Upper lobe of right lung (tissue), 1 donor: Measurements from ENCODE around the gene OSBPL9. TPM values are rescaled to one million over a fixed set of nuclear protein-coding genes. Genes with fewer than 3 reads are reported as not detected.
A peak's percentile ranks its signal among the peaks of the same experiment; 100 is the strongest.

ENCODE experiments used
- ATAC-seq: fragments of 200-7000 bp; cut with Tn5 transposase; one replicate; pipeline ENCODE4 v1.9.1; 2020; ENCODE audit warnings: mild to moderate bottlenecking, moderate library complexity
- DNase-seq: peaks from one replicate; pipeline ENCODE4 v3.0.0-alpha.2; 2020
- H3K27ac ChIP-seq: fragments of 200-600 bp; one replicate; pipeline ENCODE4 v1.8.0; 2022
- H3K27me3 ChIP-seq: fragments of 200-600 bp; one replicate; pipeline ENCODE4 v1.8.0; 2022; ENCODE audit warnings: mild to moderate bottlenecking
- H3K36me3 ChIP-seq: fragments of 200-600 bp; one replicate; pipeline ENCODE4 v1.8.0; 2022
- H3K4me1 ChIP-seq: fragments of 200-600 bp; one replicate; pipeline ENCODE4 v1.8.0; 2022
- H3K4me3 ChIP-seq: fragments of 200-600 bp; one replicate; pipeline ENCODE4 v1.8.0; 2022; ENCODE audit warnings: mild to moderate bottlenecking
- H3K9me3 ChIP-seq: fragments of 200-600 bp; one replicate; pipeline ENCODE4 v1.8.0; 2022
- CTCF ChIP-seq: fragments of 200-600 bp; IDR thresholded peaks from one replicate; pipeline ENCODE4 v1.8.0; 2022; ENCODE audit warnings: antibody characterized with exemption
- intact Hi-C: fragments of 100-400 bp; cut with DNase I; formaldehyde crosslinking; loops from one replicate; pipeline ENCODE4 v1.11.0; 2022
- total RNA-seq: library from RNA; stranded (reverse); fragmentation: NEBNext Ultra II Directional; extraction: Animal tissue kit (Norgen Biotek cat#: 25700); gene quantifications from one replicate; pipeline ENCODE4 v1.2.1, GENCODE V29; 2021
- donor health status: DM: no; HTN: yes; CAD: no; lungs with severe emphysema.

Gene OSBPL9
- total RNA-seq, 1 donor from 2014 or later = 72.7 TPM

DNA sequence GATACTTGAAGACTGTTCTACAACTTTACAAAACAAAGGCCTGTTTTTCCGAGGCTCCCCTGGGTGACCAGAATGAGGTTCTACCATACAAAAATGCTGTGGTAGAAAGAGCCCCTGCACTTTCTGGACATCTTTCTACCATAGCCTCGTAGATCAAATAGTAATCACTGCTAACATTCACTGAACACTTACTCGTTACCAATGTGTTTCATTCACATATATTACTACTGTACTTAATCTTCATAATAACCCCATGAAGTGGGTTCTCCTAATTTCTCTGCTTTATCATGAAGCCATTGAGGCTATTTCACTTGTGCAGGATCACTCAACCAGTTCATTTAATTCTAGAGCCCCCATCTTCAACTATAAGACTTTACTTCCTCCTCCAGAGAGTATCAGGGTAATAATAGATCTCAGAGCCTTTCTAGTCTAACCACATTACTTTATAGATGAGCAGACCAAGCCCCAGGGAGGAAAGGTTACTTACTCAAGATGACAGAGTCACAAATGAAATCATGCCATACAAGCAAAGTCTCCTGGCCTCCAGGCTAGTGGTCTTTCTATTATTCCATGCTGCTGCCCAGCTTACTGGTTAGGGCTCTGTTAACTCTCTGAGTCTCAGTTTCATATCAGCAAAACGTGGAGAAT lies 46.7 kb upstream of the OSBPL9 start:
- H3K9me3 ChIP-seq = no peaks in the 10 kb centered on the region
- H3K4me1 ChIP-seq = peaks cover 21% of the 10 kb centered on the region
- no peak for TF ChIP-seq CTCF
- intact Hi-C loops = no loop called here
- DNase-seq (no peak), ATAC-seq (no peak)
- no peaks in the 10 kb centered on the region for H3K27me3 ChIP-seq
- no peaks in the 10 kb centered on the region for H3K36me3 ChIP-seq
- peak overlapping the region; percentile 5 for H3K27ac ChIP-seq
- no peak overlapping the region for H3K4me3 ChIP-seq

- DNase-seq (no peak), ATAC-seq (no peak)
- peaks cover 21% of the 10 kb centered on the region for H3K4me1 ChIP-seq
- H3K9me3 ChIP-seq = no peaks in the 10 kb centered on the region
- no peaks in the 10 kb centered on the region for H3K36me3 ChIP-seq
- intact Hi-C loops = no loop called here
- no peaks in the 10 kb centered on the region for H3K27me3 ChIP-seq
- TF ChIP-seq CTCF = no peak
- H3K4me3 ChIP-seq = no peak overlapping the region
- no peak overlapping the region for H3K27ac ChIP-seq
These were observed 44.5 kb upstream of the OSBPL9 start for GRCh38 chr1:51572365-51572764.

DNA sequence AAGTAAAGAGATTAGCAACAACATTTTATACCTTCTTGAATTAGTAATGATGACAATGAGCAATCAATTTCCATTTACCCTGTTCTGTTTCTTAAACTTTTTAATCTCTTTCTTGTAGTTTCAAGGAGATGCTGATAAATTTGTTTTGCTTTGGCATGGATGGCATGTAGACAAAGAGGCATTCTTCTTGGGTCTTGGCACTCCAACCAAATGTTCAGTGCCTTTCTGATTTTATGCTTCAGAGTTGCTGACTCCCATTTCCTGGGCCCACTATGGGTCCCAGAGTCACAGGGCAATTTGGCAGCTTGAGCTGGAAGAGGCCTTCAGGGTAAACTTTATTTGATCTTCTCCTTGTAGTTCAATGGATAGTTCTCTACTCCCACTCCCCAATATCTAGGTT lies 42.1 kb upstream of the OSBPL9 start:
- Histone ChIP-seq H3K27me3 (no peaks in the 10 kb centered on the region), H3K4me1 (peaks cover 7% of the 10 kb centered on the region), H3K36me3 (no peaks in the 10 kb centered on the region), H3K9me3 (no peaks in the 10 kb centered on the region), H3K27ac (no peak overlapping the region), H3K4me3 (no peak overlapping the region)
- DNase-seq (no peak), ATAC-seq (no peak)
- intact Hi-C loops = no loop called here
- no peak for TF ChIP-seq CTCF

DNA sequence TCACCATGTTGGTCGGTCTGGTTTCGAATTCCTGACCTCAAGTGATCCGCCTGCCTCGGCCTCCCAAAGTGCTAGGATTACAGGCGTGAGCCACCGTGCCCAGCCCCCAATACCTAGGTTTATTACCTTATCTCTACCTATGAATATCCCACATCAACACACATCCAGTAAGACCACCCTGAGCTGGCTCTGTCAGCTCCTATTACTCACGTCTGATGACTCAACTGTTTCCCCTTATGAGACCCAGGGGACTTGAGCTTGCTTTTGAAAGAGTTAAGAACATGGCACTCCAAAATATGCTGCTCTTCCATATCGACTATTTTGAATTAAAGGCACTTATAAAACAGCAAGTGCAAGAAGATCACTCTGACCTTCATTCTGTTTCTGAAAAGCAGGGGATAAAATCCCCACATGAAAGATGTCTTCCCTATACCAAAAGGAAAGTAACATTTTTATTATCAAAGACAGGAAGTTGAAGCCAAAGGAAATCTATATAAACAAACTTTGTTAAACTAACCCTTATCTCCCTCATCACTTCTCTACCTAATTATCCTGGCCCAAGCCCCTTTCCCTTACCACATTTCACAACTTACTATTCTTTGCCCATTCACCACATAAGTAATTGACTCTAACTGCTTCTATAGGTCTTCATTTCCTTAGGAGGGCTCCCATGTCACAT lies 41.3 kb upstream of the OSBPL9 start:
- DNase-seq (no peak), ATAC-seq (no peak)
- Histone ChIP-seq H3K4me1 (no peaks in the 10 kb centered on the region), H3K9me3 (no peaks in the 10 kb centered on the region), H3K27ac (no peak overlapping the region), H3K4me3 (no peak overlapping the region), H3K36me3 (no peaks in the 10 kb centered on the region), H3K27me3 (no peaks in the 10 kb centered on the region)
- TF ChIP-seq CTCF = no peak
- intact Hi-C loops = no loop called here

DNA sequence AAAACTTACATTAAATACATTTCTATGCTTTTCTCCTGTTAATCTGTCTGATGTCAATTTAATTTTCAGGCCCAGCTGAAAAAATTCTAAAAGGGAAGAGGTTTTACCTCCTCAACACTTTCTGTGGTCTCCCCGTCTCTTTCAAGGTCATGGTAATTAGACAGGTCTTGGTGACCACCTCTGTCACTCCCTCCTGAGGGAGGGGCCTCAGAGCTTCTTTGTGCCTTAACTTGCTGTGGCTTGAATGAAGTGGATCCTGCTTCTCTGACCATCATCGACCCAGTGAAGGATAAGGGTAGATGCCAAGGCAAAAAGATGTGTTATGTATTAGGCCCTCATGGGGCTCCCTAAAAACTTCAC lies 40.8 kb upstream of the OSBPL9 start:
- H3K9me3 ChIP-seq = no peaks in the 10 kb centered on the region
- intact Hi-C loops = no loop called here
- DNase-seq (no peak), ATAC-seq (no peak)
- H3K4me1 ChIP-seq = no peaks in the 10 kb centered on the region
- H3K27ac ChIP-seq = no peak overlapping the region
- no peak for TF ChIP-seq CTCF
- no peaks in the 10 kb centered on the region for H3K36me3 ChIP-seq
- H3K4me3 ChIP-seq = no peak overlapping the region
- H3K27me3 ChIP-seq = no peaks in the 10 kb centered on the region
